ENCODE data around the gene KLF14. TPM values are rescaled to one million over a fixed set of nuclear protein-coding genes. Genes with fewer than 3 reads are reported as not detected.

KLF14 gene
- total RNA-seq, 1 donor from 2014 or later = not detected

DNA sequence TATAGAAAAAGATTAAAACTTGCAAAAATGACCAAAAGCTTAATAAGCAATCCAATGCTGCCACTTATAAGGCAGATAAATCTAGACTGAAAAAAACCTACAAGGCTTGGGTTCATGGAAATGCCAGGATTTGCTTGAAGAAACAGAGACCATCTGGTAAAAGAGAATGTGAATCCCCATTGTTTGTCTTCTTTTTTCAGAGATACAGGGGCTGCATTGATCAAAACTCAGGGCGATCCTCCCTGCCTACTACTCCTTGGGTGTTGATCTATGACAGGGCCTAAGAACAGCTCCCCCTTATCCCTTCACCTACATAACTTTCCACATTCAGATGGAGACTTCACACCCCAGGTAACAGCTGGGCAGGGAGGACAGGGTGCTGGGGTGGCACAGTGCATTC is 44.3 kb downstream of the KLF14 start:
- Histone ChIP-seq H3K4me1 (no peaks in the 10 kb centered on the region), H3K9me3 (ENCODE audit: low read depth) (no peaks in the 10 kb centered on the region), H3K27ac (no peak overlapping the region), H3F3A (ENCODE audit: low read depth) (no peaks in the 10 kb centered on the region), H3K79me2 (ENCODE audit: low read depth) (no peaks in the 10 kb centered on the region), H3K4me2 (no peak overlapping the region), H4K20me1 (ENCODE audit: low read depth) (no peaks in the 10 kb centered on the region), H3K36me3 (no peaks in the 10 kb centered on the region), H3K27me3 (no peaks in the 10 kb centered on the region), H2AFZ (replicated peaks) (no peak overlapping the region), H3K4me3 (no peak overlapping the region), H3K9ac (no peak overlapping the region)
- TF ChIP-seq, protein P1, sequence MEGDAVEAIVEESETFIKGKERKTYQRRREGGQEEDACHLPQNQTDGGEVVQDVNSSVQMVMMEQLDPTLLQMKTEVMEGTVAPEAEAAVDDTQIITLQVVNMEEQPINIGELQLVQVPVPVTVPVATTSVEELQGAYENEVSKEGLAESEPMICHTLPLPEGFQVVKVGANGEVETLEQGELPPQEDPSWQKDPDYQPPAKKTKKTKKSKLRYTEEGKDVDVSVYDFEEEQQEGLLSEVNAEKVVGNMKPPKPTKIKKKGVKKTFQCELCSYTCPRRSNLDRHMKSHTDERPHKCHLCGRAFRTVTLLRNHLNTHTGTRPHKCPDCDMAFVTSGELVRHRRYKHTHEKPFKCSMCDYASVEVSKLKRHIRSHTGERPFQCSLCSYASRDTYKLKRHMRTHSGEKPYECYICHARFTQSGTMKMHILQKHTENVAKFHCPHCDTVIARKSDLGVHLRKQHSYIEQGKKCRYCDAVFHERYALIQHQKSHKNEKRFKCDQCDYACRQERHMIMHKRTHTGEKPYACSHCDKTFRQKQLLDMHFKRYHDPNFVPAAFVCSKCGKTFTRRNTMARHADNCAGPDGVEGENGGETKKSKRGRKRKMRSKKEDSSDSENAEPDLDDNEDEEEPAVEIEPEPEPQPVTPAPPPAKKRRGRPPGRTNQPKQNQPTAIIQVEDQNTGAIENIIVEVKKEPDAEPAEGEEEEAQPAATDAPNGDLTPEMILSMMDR (IDR thresholded peaks at IDR 0.05) = no peak
- TF ChIP-seq EZH2phosphoT487 (IDR thresholded peaks at IDR 0.05) (no peak), EZH2 (IDR thresholded peaks at IDR 0.05) (no peak)
- H3K9me3 Mint-ChIP-seq = peaks cover 5% of the 10 kb centered on the region
- H3K27me3 Mint-ChIP-seq (ENCODE audit: insufficient read depth, low read depth) = peaks cover 3% of the 10 kb centered on the region
- H3K27ac Mint-ChIP-seq = no peak overlapping the region
- no peak overlapping the region for H3K4me3 Mint-ChIP-seq
- H3K36me3 Mint-ChIP-seq = no peaks in the 10 kb centered on the region
- no peaks in the 10 kb centered on the region for H3K4me1 Mint-ChIP-seq
- no peak for DNase-seq (ENCODE audit: low spot score)

DNA sequence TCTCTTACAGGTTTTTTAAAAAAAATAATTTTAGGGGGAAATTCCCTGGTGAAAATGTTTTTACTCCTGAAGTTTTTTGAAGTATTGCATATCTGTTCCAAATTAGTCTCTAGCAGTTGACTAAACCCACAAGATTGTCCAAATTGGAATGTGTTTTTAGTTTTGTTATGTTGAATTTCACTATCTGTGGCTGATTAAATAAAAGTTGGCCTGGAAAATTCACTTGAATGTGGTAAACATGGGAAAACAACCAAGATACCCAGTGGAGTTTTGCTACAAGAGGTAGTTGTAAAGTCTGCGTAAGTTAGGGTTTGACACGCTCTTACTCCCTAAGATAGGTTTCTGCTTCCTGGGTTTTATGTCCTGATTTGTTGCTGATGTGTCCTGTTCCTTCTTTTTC is 51.0 kb downstream of the KLF14 start:
- no peaks in the 10 kb centered on the region for H3K27me3 Mint-ChIP-seq (ENCODE audit: insufficient read depth, low read depth)
- TF ChIP-seq EZH2 (IDR thresholded peaks at IDR 0.05) = no peak
- TF ChIP-seq EZH2phosphoT487 (IDR thresholded peaks at IDR 0.05) = no peak
- TF ChIP-seq, protein P1 (IDR thresholded peaks at IDR 0.05) = no peak
- H3K4me1 Mint-ChIP-seq = no peaks in the 10 kb centered on the region
- Histone ChIP-seq H3K79me2 (ENCODE audit: low read depth) (no peaks in the 10 kb centered on the region), H3K4me2 (no peak overlapping the region), H4K20me1 (ENCODE audit: low read depth) (no peaks in the 10 kb centered on the region), H3K27me3 (no peaks in the 10 kb centered on the region), H3K4me1 (no peaks in the 10 kb centered on the region), H3F3A (ENCODE audit: low read depth) (no peaks in the 10 kb centered on the region), H3K4me3 (no peak overlapping the region), H3K36me3 (no peaks in the 10 kb centered on the region), H2AFZ (replicated peaks) (no peak overlapping the region), H3K9me3 (ENCODE audit: low read depth) (no peaks in the 10 kb centered on the region), H3K9ac (no peak overlapping the region), H3K27ac (no peak overlapping the region)
- no peak overlapping the region for H3K27ac Mint-ChIP-seq
- no peaks in the 10 kb centered on the region for H3K9me3 Mint-ChIP-seq
- H3K36me3 Mint-ChIP-seq = no peaks in the 10 kb centered on the region
- no peak for DNase-seq (ENCODE audit: low spot score)
- H3K4me3 Mint-ChIP-seq = no peak overlapping the region

Other genes starting within 250 kb of the KLF14 start
- gene MEST, start 242.1 kb downstream of the KLF14 start, total RNA-seq (ENCODE audit: low replicate concordance) = 364 and 431 TPM in 2 replicates
- gene COPG2, start 65.5 kb downstream of the KLF14 start, total RNA-seq (ENCODE audit: low replicate concordance) = 139 and 167 TPM in 2 replicates
- not detected in 2 replicates for gene TSGA13, start 47.7 kb downstream of the KLF14 start, total RNA-seq (ENCODE audit: low replicate concordance)

Measured in neural progenitor cell (in vitro differentiated cells).